ENCODE results near the gene SLC2A6. TPM values are rescaled to one million over a fixed set of nuclear protein-coding genes. Genes with fewer than 3 reads are reported as not detected.

The SLC2A6 gene
- total and polyA plus RNA-seq, 10 of the 15 experiments (the other 5 are each of a cell fraction or from before 2014, with no cell fraction given): 1.1 to 37.9 (median 18.3) TPM

DNA sequence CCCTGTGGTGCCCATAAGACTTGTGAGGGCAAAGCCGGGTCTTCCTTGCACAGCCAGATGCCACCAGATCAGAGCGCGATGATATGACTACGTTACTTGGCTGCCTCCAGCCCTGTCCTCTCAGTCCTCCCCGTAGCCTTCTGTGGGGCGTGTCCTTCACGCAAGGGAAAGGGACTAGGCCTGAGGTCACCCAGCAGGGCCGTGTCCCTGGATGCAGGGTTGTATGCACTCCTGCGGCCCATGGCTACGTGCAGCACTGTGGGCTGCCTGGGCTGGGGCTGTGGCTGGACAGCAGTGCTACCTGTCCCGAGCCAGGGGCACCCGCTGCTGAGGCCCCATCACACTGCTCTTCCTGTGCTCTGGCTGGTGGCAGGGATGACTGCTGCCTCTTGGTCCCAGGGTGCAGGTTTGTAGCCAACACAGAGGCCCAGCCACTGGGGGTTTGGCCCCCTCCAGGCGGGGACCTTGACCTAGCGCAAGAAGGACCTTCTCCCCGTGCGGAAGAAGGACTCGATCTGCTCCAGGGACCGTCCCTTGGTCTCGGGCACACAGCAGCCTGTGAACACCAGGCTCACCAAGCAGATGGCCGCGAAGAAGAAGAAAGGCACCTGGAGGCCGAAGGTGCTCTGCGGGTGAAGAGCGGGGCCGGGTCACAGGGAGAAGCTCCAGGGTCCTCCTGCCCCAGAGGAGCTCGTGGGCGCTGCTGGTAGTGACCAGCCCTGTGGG, 7.2 kb downstream of the SLC2A6 start:
- intact Hi-C loops (cut with micrococcal nuclease; ENCODE audit: unreplicated experiment): no loop called here
- ChIA-PET CTCF (no interaction called here), POLR2A (interaction anchor here (0.7 to 0.9 kb wide), 2 partner anchors 11 to 1128 kb away, joined by 3 to 5 read pairs; no protein-coding TSS in a partner anchor), SMC1A (ENCODE audit: uncharacterized antibody, unreplicated experiment) (no interaction called here), RAD21 (ENCODE audit: unreplicated experiment) (no interaction called here)
- no peaks in the 10 kb centered on the region for H4K20me1 ChIP-seq (ENCODE audit: control insufficient read depth, insufficient read depth)
- BruUV-seq (replicated peaks): no TSS peak
- ATAC-seq: no peak
- no peak overlapping the region for H3K27ac ChIP-seq (ENCODE audit: control insufficient read depth, insufficient read depth)
- no peak overlapping the region for H3K9ac ChIP-seq (ENCODE audit: control insufficient read depth, insufficient read depth, low read length)
- no peak for FAIRE-seq
- H3K79me2 ChIP-seq (ENCODE audit: control insufficient read depth, insufficient read depth, low read length): peaks cover 9% of the 10 kb centered on the region
- in situ Hi-C loops (cut with MboI): no loop called here
- TF ChIP-seq EP300 (IDR thresholded peaks at IDR 0.05; ENCODE audit: borderline replicate concordance in 1 of 2, control insufficient read depth in 1 of 2, low read depth in 2 of 2, low read length in 2 of 2) (no peak), POLR2A (IDR thresholded peaks at IDR 0.05; ENCODE audit: low read depth, low read length) (peak; percentile 44)
- H3K9me3 ChIP-seq (replicated peaks; ENCODE audit: control insufficient read depth, insufficient read depth, low read length): no peaks in the 10 kb centered on the region
- 96% methylated on average over 27 of the region's 27 CpGs for WGBS (ENCODE audit: insufficient coverage, insufficient replicate concordance, low lambda C conversion rate, missing lambda C conversion rate)
- H2AFZ ChIP-seq (ENCODE audit: control insufficient read depth, low read depth, low read length): no peak overlapping the region
- H3K4me1 ChIP-seq (ENCODE audit: control insufficient read depth, insufficient read depth, low read length): peaks cover 9% of the 10 kb centered on the region
- no peak for DNase-seq (ENCODE audit: low read depth, low spot score)
- H3K4me3 ChIP-seq: no peak overlapping the region
- H3K27me3 ChIP-seq (replicated peaks in 1 of 2; ENCODE audit: control insufficient read depth in 2 of 2, insufficient read depth in 2 of 2, low read length in 1 of 2): no peaks in the 10 kb centered on the region
- H3K36me3 ChIP-seq (ENCODE audit: control insufficient read depth in 2 of 2, insufficient read depth in 2 of 2, low read length in 1 of 2): peaks cover 9 to 21% of the 10 kb centered on the region in 2 experiments; a peak in 3 of 4 replicates
- no peak overlapping the region for H3K4me2 ChIP-seq (ENCODE audit: control insufficient read depth, insufficient read depth)

DNA sequence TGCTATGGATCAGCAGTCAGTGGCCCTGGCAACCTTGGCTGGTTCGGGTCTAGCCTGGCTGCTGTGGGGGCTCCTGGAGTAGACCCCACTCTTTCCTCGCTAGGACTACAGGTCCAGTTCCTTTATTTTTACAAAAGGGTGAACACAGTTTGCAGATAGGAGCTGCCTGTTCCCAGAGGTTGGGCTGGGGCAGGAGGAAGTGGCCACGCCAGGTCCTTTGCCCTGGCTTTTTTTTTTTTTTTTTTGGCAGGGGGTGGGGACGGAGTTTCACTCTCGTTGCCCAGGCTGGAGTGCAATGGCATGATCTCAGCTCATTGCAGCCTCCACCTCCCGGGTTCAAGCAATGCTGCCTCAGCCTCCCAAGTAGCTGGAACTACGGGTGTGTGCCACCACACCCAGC, 7.9 kb downstream of the SLC2A6 start:
- CTCF ChIA-PET: interaction anchor here (0.6 kb wide), 1 partner anchor 127 kb away, joined by 3 read pairs; no protein-coding TSS in a partner anchor
- WGBS (ENCODE audit: insufficient coverage, insufficient replicate concordance, low lambda C conversion rate, missing lambda C conversion rate): 68% methylated on average over 6 of the region's 7 CpGs
- SMC1A ChIA-PET (ENCODE audit: uncharacterized antibody, unreplicated experiment): no interaction called here
- TF ChIP-seq, protein P1, sequence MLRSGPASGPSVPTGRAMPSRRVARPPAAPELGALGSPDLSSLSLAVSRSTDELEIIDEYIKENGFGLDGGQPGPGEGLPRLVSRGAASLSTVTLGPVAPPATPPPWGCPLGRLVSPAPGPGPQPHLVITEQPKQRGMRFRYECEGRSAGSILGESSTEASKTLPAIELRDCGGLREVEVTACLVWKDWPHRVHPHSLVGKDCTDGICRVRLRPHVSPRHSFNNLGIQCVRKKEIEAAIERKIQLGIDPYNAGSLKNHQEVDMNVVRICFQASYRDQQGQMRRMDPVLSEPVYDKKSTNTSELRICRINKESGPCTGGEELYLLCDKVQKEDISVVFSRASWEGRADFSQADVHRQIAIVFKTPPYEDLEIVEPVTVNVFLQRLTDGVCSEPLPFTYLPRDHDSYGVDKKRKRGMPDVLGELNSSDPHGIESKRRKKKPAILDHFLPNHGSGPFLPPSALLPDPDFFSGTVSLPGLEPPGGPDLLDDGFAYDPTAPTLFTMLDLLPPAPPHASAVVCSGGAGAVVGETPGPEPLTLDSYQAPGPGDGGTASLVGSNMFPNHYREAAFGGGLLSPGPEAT (IDR thresholded peaks at IDR 0.05; ENCODE audit: low read depth): no peak
- no peak for TF ChIP-seq KDM1A (IDR thresholded peaks at IDR 0.05; ENCODE audit: borderline replicate concordance)
- no peak for TF ChIP-seq NFXL1 (IDR thresholded peaks at IDR 0.05; ENCODE audit: borderline replicate concordance)
- TF ChIP-seq NFYA (IDR thresholded peaks at IDR 0.05; ENCODE audit: borderline replicate concordance, low read depth, low read length): no peak
- no peak for TF ChIP-seq ZZZ3 (IDR thresholded peaks at IDR 0.05; ENCODE audit: control insufficient read depth, insufficient read length, low read depth)
- TF ChIP-seq FOXM1 (IDR thresholded peaks at IDR 0.05; ENCODE audit: low read depth, low read length): no peak
- TF ChIP-seq ASH2L (IDR thresholded peaks at IDR 0.05; ENCODE audit: borderline replicate concordance, low read depth): no peak
- TF ChIP-seq HDAC6 (IDR thresholded peaks at IDR 0.05; ENCODE audit: unreplicated experiment): no peak
- TF ChIP-seq WRNIP1 (IDR thresholded peaks at IDR 0.05; ENCODE audit: borderline replicate concordance, low read depth, low read length): no peak
- no peak for TF ChIP-seq SRF (IDR thresholded peaks at IDR 0.05; ENCODE audit: low read depth in 2 of 2, low read length in 2 of 2)
- no peak for TF ChIP-seq NRF1 (conservative IDR thresholded peaks at IDR 0.05; ENCODE audit: low read depth, low read length)
- TF ChIP-seq NR2F1 (conservative IDR thresholded peaks at IDR 0.05): no peak
- no TSS peak for BruUV-seq (replicated peaks)
- no peak for DNase-seq (ENCODE audit: low read depth, low spot score)
- no peak overlapping the region for H3K27ac ChIP-seq (ENCODE audit: control insufficient read depth, insufficient read depth)
- H3K36me3 ChIP-seq (ENCODE audit: control insufficient read depth in 2 of 2, insufficient read depth in 2 of 2, low read length in 1 of 2): peaks cover 4 to 21% of the 10 kb centered on the region in 2 experiments; a peak in 3 of 4 replicates
- H2AFZ ChIP-seq (ENCODE audit: control insufficient read depth, low read depth, low read length): no peak overlapping the region
- no peak overlapping the region for H3K9ac ChIP-seq (ENCODE audit: control insufficient read depth, insufficient read depth, low read length)
- no peak overlapping the region for H3K4me3 ChIP-seq
- H3K4me1 ChIP-seq (ENCODE audit: control insufficient read depth, insufficient read depth, low read length): peaks cover 4% of the 10 kb centered on the region
- H3K4me2 ChIP-seq (ENCODE audit: control insufficient read depth, insufficient read depth): no peak overlapping the region
- no peaks in the 10 kb centered on the region for H4K20me1 ChIP-seq (ENCODE audit: control insufficient read depth, insufficient read depth)
- RAD21 ChIA-PET (ENCODE audit: unreplicated experiment): no interaction called here
- no peaks in the 10 kb centered on the region for H3K27me3 ChIP-seq (replicated peaks in 1 of 2; ENCODE audit: control insufficient read depth in 2 of 2, insufficient read depth in 2 of 2, low read length in 1 of 2)
- H3K9me3 ChIP-seq (replicated peaks; ENCODE audit: control insufficient read depth, insufficient read depth, low read length): no peaks in the 10 kb centered on the region
- POLR2A ChIA-PET: interaction anchor here (0.7 to 0.9 kb wide), 2 partner anchors 10 to 1127 kb away, joined by 3 to 5 read pairs; no protein-coding TSS in a partner anchor
- peaks cover 2% of the 10 kb centered on the region for H3K79me2 ChIP-seq (ENCODE audit: control insufficient read depth, insufficient read depth, low read length)
- FAIRE-seq: no peak
- in situ Hi-C loops (cut with MboI): no loop called here
- no peak for ATAC-seq
- intact Hi-C loops (cut with micrococcal nuclease; ENCODE audit: unreplicated experiment): no loop called here
